Measurements from ENCODE around the gene SEMA4C. TPM values are rescaled to one million over a fixed set of nuclear protein-coding genes. Genes with fewer than 3 reads are reported as not detected.
"Not testable (repeated sequence)": the region's sequence is repeated elsewhere in the genome, so short reads cannot be mapped to it uniquely, and the experiment has no call there.

SEMA4C gene
- total RNA-seq, 4 donors from 2014 or later: 3.6 to 23.9 (median 17.4) TPM

GRCh38 chr2:96893289-96894150, 23.6 kb upstream of the SEMA4C start:
- no peak for DNase-seq
- intact Hi-C loops (cut with DNase I; ENCODE audit: low total_unique reads) (no loop called here), in situ Hi-C loops (cut with MboI; ENCODE audit: low pct_ligation_motif_present in 1 of 4, low pct_unique_long_range_greater_than_20kb in 1 of 4, low sequenced_read_pairs in 3 of 4) (no loop called here)
- no peak for TF ChIP-seq CTCF (IDR thresholded peaks at IDR 0.05)
- TF ChIP-seq EP300 (IDR thresholded peaks at IDR 0.05; ENCODE audit: low read depth): no peak
- TF ChIP-seq POLR2AphosphoS5 (IDR thresholded peaks at IDR 0.05): no peak
- no peak for TF ChIP-seq POLR2A (IDR thresholded peaks at IDR 0.05)
- no peaks in the 10 kb centered on the region for H3K9me3 ChIP-seq
- peaks cover 31 to 48% (median 37%) of the 10 kb centered on the region in 4 donors for H3K4me1 ChIP-seq
- 92% methylated on average over 15 of the region's 16 CpGs; no CpG with 5 or more reads in 1 of the 2 donors for WGBS, 2 donors (ENCODE audit: low coverage in 1 of 2)
- no peaks in the 10 kb centered on the region for H3K36me3 ChIP-seq
- no peaks in the 10 kb centered on the region for H3K27me3 ChIP-seq
- H3K4me3 ChIP-seq: no peak overlapping the region
- H3K27ac ChIP-seq: no peak overlapping the region

- H3K27me3 ChIP-seq: no peaks in the 10 kb centered on the region
- TF ChIP-seq POLR2A (IDR thresholded peaks at IDR 0.05): no peak
- TF ChIP-seq EP300 (IDR thresholded peaks at IDR 0.05; ENCODE audit: low read depth): no peak
- TF ChIP-seq POLR2AphosphoS5 (IDR thresholded peaks at IDR 0.05): no peak
- no peak for TF ChIP-seq CTCF (IDR thresholded peaks at IDR 0.05)
- no peaks in the 10 kb centered on the region for H3K36me3 ChIP-seq
- intact Hi-C loops (cut with DNase I; ENCODE audit: low total_unique reads): no loop called here
- no peak overlapping the region for H3K4me3 ChIP-seq
- H3K9me3 ChIP-seq: no peaks in the 10 kb centered on the region
- H3K27ac ChIP-seq: peak overlapping the region; percentile 5 to 62 (median 52)
- no peak for DNase-seq
- peaks cover 42 to 66% (median 48%) of the 10 kb centered on the region in 4 donors for H3K4me1 ChIP-seq
- 69% methylated on average over 11 of the region's 11 CpGs; no CpG with 5 or more reads in 1 of the 2 donors for WGBS, 2 donors (ENCODE audit: low coverage in 1 of 2)
- in situ Hi-C loops (cut with MboI; ENCODE audit: low pct_ligation_motif_present in 1 of 4, low pct_unique_long_range_greater_than_20kb in 1 of 4, low sequenced_read_pairs in 3 of 4): no loop called here
Measured at GRCh38 chr2:96891591-96892333, 21.9 kb upstream of the SEMA4C start.

- in situ Hi-C loops (cut with MboI; ENCODE audit: low pct_ligation_motif_present in 1 of 4, low pct_unique_long_range_greater_than_20kb in 1 of 4, low sequenced_read_pairs in 3 of 4): no loop called here
- no peaks in the 10 kb centered on the region for H3K36me3 ChIP-seq
- intact Hi-C loops (cut with DNase I; ENCODE audit: low total_unique reads): no loop called here
- peak overlapping the region; percentile 5 to 62 (median 52) for H3K27ac ChIP-seq
- H3K27me3 ChIP-seq: no peaks in the 10 kb centered on the region
- peaks cover 40 to 69% (median 45%) of the 10 kb centered on the region in 4 donors for H3K4me1 ChIP-seq
- H3K9me3 ChIP-seq: no peaks in the 10 kb centered on the region
- WGBS, 2 donors (ENCODE audit: low coverage in 1 of 2): 62% methylated on average over 6 of the region's 6 CpGs; no CpG with 5 or more reads in 1 of the 2 donors
- no peak for DNase-seq
- no peak overlapping the region for H3K4me3 ChIP-seq
- TF ChIP-seq EP300 (IDR thresholded peaks at IDR 0.05; ENCODE audit: low read depth): no peak
- TF ChIP-seq CTCF (IDR thresholded peaks at IDR 0.05): no peak
- TF ChIP-seq POLR2A (IDR thresholded peaks at IDR 0.05): no peak
- TF ChIP-seq POLR2AphosphoS5 (IDR thresholded peaks at IDR 0.05): no peak
Measured at GRCh38 chr2:96890726-96891385, 21.0 kb upstream of the SEMA4C start.

- intact Hi-C loops (cut with DNase I; ENCODE audit: low total_unique reads) (no loop called here), in situ Hi-C loops (cut with MboI; ENCODE audit: low pct_ligation_motif_present in 1 of 4, low pct_unique_long_range_greater_than_20kb in 1 of 4, low sequenced_read_pairs in 3 of 4) (no loop called here)
- Histone ChIP-seq H3K9me3 (no peaks in the 10 kb centered on the region), H3K4me1 (peaks cover 34 to 63% (median 39%) of the 10 kb centered on the region in 4 donors), H3K27ac (peak overlapping the region; percentile 5 to 62 (median 52)), H3K27me3 (no peaks in the 10 kb centered on the region), H3K36me3 (no peaks in the 10 kb centered on the region), H3K4me3 (no peak overlapping the region)
- TF ChIP-seq CTCF (IDR thresholded peaks at IDR 0.05): no peak
- no peak for TF ChIP-seq POLR2A (IDR thresholded peaks at IDR 0.05)
- no peak for TF ChIP-seq POLR2AphosphoS5 (IDR thresholded peaks at IDR 0.05)
- no peak for TF ChIP-seq EP300 (IDR thresholded peaks at IDR 0.05; ENCODE audit: low read depth)
- no peak for DNase-seq
- WGBS, 2 donors (ENCODE audit: low coverage in 1 of 2): 62 to 85% methylated on average over 3 to 7 of the region's 7 CpGs
Measured at GRCh38 chr2:96890252-96890651, 20.4 kb upstream of the SEMA4C start.

GRCh38 chr2:96889502-96889901, 19.6 kb upstream of the SEMA4C start:
- DNase-seq; H3K36me3 ChIP-seq; intact Hi-C loops (cut with DNase I; ENCODE audit: low total_unique reads); H3K9me3 ChIP-seq; H3K4me3 ChIP-seq; H3K27me3 ChIP-seq; in situ Hi-C loops (cut with MboI; ENCODE audit: low pct_ligation_motif_present in 1 of 4, low pct_unique_long_range_greater_than_20kb in 1 of 4, low sequenced_read_pairs in 3 of 4): not testable (repeated sequence)
- WGBS, 2 donors (ENCODE audit: low coverage in 1 of 2): 90 to 96% methylated on average over 3 to 5 of the region's 5 CpGs
- Histone ChIP-seq H3K27ac (peak overlapping the region in 1 of 4 donors; percentile 84), H3K4me1 (peaks cover 30 to 59% (median 36%) of the 10 kb centered on the region in 4 donors)

Measured in transverse colon (tissue), 4 donors.